ENCODE measurements around the gene NECAB2. TPM values are rescaled to one million over a fixed set of nuclear protein-coding genes. Genes with fewer than 3 reads are reported as not detected.

Gene NECAB2
- total and polyA plus RNA-seq, 2 of the 8 experiments (the other 6 are each of a cell fraction or from before 2014, with no cell fraction given), result 3.6 to 4.2 TPM

DNA sequence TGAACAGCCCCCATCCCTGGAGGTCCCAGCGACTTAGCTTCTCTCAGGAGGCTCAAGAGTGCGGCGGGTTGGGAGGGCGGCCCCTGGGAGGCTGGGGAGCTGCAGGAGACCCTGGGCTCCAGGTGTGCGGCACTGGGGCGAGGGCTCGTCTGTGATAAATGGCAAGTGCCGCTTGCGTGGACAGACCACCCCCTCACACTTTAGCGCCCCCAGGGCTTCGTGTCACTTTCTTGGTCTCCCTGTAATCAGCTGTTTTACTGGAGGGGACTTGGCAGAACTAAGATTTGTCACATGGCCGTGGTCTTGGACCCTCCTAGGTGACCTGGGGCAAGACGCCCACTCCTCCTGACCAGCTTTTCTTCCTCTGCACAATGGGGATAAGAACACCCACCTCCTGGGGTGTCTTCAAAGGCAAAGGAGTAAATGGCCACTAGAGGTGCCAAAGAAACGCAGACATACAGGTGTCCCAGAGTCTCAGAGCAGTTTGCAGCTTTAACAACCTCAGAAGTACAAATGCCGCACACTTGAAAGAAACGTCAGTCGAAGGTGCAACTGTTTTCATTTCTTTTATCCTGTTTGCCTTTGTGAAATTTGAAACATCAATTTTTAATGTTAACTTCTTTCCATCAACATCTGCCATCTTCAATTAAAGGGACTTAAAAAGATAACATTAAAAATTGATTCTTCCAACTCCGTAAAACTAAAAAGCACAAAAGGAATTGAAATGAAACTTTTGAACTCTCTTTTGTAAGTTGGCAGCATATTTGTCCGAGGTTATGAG, 14.1 kb upstream of the NECAB2 start (continued):
- TF ChIP-seq, protein P1, sequence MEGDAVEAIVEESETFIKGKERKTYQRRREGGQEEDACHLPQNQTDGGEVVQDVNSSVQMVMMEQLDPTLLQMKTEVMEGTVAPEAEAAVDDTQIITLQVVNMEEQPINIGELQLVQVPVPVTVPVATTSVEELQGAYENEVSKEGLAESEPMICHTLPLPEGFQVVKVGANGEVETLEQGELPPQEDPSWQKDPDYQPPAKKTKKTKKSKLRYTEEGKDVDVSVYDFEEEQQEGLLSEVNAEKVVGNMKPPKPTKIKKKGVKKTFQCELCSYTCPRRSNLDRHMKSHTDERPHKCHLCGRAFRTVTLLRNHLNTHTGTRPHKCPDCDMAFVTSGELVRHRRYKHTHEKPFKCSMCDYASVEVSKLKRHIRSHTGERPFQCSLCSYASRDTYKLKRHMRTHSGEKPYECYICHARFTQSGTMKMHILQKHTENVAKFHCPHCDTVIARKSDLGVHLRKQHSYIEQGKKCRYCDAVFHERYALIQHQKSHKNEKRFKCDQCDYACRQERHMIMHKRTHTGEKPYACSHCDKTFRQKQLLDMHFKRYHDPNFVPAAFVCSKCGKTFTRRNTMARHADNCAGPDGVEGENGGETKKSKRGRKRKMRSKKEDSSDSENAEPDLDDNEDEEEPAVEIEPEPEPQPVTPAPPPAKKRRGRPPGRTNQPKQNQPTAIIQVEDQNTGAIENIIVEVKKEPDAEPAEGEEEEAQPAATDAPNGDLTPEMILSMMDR (IDR thresholded peaks at IDR 0.05; ENCODE audit: control extremely low read depth in 1 of 3, insufficient read depth in 1 of 3, low read depth in 1 of 3, low read length in 3 of 3), result peak in 2 of 3 experiments; percentile 44 to 56; a peak in 3 of 4 replicates
- TF ChIP-seq CBX8 (IDR thresholded peaks at IDR 0.05; ENCODE audit: borderline replicate concordance, low read depth, low read length), result no peak
- TF ChIP-seq JUN (IDR thresholded peaks at IDR 0.05; ENCODE audit: low read depth, low read length), result no peak
- no peak for TF ChIP-seq EZH2 (IDR thresholded peaks at IDR 0.05; ENCODE audit: low read depth, low read length, severe bottlenecking)
- TF ChIP-seq, protein P2, sequence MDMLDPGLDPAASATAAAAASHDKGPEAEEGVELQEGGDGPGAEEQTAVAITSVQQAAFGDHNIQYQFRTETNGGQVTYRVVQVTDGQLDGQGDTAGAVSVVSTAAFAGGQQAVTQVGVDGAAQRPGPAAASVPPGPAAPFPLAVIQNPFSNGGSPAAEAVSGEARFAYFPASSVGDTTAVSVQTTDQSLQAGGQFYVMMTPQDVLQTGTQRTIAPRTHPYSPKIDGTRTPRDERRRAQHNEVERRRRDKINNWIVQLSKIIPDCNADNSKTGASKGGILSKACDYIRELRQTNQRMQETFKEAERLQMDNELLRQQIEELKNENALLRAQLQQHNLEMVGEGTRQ (IDR thresholded peaks at IDR 0.05; ENCODE audit: low read length), result no peak
- no peak for TF ChIP-seq SIX5 (IDR thresholded peaks at IDR 0.05; ENCODE audit: low read depth, low read length)
- TF ChIP-seq SUZ12 (IDR thresholded peaks at IDR 0.05; ENCODE audit: low read length), result no peak
